ENCODE measurements around the gene HTRA2. TPM values are rescaled to one million over a fixed set of nuclear protein-coding genes. Genes with fewer than 3 reads are reported as not detected.

Gene HTRA2
- total RNA-seq, 1 experiment from 2014 or later: 24.9 TPM

DNA sequence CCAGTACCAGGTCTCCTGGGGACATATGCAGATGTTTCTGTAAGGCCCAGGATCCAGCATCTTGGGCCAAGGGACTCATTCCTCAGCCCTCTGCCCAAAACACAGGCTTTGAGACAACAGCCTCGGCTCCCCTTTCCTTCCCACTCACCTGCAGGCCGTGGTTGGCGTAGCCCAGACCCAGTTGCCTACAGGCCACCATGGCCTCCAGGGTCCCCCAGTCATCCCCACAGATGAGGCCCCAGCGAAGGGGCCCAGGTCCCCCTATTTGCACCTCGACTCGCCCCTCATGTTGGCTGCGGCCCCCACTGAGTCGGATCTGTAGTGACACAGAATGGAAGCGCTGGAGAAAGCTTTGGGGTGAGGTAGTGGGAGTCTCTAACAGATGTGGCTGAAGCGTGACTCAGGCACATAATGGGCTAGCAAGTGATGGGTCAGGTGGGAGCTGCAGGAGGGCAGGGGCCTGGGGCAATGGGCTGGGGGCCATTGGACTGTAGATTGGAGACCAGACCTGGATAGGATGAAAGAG is 5.8 kb downstream of the HTRA2 start:
- TF ChIP-seq, protein P1, sequence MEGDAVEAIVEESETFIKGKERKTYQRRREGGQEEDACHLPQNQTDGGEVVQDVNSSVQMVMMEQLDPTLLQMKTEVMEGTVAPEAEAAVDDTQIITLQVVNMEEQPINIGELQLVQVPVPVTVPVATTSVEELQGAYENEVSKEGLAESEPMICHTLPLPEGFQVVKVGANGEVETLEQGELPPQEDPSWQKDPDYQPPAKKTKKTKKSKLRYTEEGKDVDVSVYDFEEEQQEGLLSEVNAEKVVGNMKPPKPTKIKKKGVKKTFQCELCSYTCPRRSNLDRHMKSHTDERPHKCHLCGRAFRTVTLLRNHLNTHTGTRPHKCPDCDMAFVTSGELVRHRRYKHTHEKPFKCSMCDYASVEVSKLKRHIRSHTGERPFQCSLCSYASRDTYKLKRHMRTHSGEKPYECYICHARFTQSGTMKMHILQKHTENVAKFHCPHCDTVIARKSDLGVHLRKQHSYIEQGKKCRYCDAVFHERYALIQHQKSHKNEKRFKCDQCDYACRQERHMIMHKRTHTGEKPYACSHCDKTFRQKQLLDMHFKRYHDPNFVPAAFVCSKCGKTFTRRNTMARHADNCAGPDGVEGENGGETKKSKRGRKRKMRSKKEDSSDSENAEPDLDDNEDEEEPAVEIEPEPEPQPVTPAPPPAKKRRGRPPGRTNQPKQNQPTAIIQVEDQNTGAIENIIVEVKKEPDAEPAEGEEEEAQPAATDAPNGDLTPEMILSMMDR (conservative IDR thresholded peaks at IDR 0.05): no peak
- Histone ChIP-seq H4K20me1 (ENCODE audit: control insufficient read depth, insufficient read depth, insufficient read length) (no peaks in the 10 kb centered on the region), H3K18ac (ENCODE audit: insufficient read length, low read depth, low read length) (no peak overlapping the region), H2AFZ (ENCODE audit: low read length) (no peak overlapping the region), H3K27me3 (ENCODE audit: insufficient read depth, low read length) (no peaks in the 10 kb centered on the region), H3K56ac (ENCODE audit: insufficient read length, low read depth, low read length) (no peak overlapping the region), H3K4me1 (ENCODE audit: insufficient read depth, low read length) (no peaks in the 10 kb centered on the region), H2BK15ac (ENCODE audit: low read depth, low read length) (no peak overlapping the region), H3K9ac (ENCODE audit: extremely low read depth, insufficient read length, low read length) (no peak overlapping the region), H3K14ac (ENCODE audit: insufficient read depth, low read length) (no peak overlapping the region), H4K5ac (ENCODE audit: insufficient read length, low read depth, low read length) (no peak overlapping the region), H4K91ac (ENCODE audit: insufficient read length, low read depth, low read length) (no peak overlapping the region), H3K23ac (ENCODE audit: insufficient read length, low read depth, low read length) (no peak overlapping the region), H3K23me2 (ENCODE audit: insufficient read length, low read depth, low read length, poor library complexity, severe bottlenecking) (peaks cover 3% of the 10 kb centered on the region), H2BK120ac (ENCODE audit: low read depth, low read length, poor library complexity, severe bottlenecking) (no peak overlapping the region), H3K27ac (ENCODE audit: insufficient read length, low read depth, low read length) (no peak overlapping the region), H4K8ac (replicated peaks; ENCODE audit: insufficient read length, low read depth, low read length) (no peak overlapping the region), H2BK5ac (ENCODE audit: insufficient read length, low read length) (no peak overlapping the region), H3K4me2 (ENCODE audit: insufficient read depth, insufficient read length, low read length) (no peak overlapping the region), H2BK12ac (ENCODE audit: insufficient read length, low read depth, low read length) (no peak overlapping the region), H3K9me3 (ENCODE audit: control insufficient read depth, low read depth, low read length) (no peaks in the 10 kb centered on the region), H3T11ph (ENCODE audit: low read length) (no peak overlapping the region), H2BK20ac (ENCODE audit: low read depth, low read length, poor library complexity, severe bottlenecking) (no peak overlapping the region), H3K79me2 (ENCODE audit: insufficient read depth, low read length) (no peaks in the 10 kb centered on the region), H2AK5ac (ENCODE audit: insufficient read length, low read length) (no peak overlapping the region), H3K79me1 (ENCODE audit: insufficient read depth, low read depth, low read length, poor library complexity, severe bottlenecking) (no peaks in the 10 kb centered on the region), H3K4ac (ENCODE audit: low read depth, low read length) (no peak overlapping the region)
- Mint-ChIP-seq H3K4me1 (peaks cover 11 to 14% of the 10 kb centered on the region in 2 experiments), H3K4me3 (no peak overlapping the region; a peak in 1 of 5 replicates), H3K36me3 (ENCODE audit: insufficient read depth in 1 of 3, low read depth in 3 of 3) (peaks cover 0 to 34% (median 24%) of the 10 kb centered on the region in 3 experiments; a peak in 6 of 7 replicates), H3K27ac (peak overlapping the region in 1 of 3 experiments; percentile 20; a peak in 1 of 7 replicates), H3K27me3 (ENCODE audit: low read depth) (peaks cover 2% of the 10 kb centered on the region; the same call in 1 of the 2 replicates), H3K9me3 (no peaks in the 10 kb centered on the region)
- no peak for DNase-seq
- WGBS (ENCODE audit: extremely low coverage, insufficient read length, low lambda C conversion rate): no CpG with 5 or more reads among the region's 10 CpGs
